H9 (cell line): ENCODE measurements around the gene PDZD2. TPM values are rescaled to one million over a fixed set of nuclear protein-coding genes. Genes with fewer than 3 reads are reported as not detected.

Source experiments
- DNase-seq: peaks from one replicate; pipeline ENCODE4 v3.0.0-alpha.2; 2017
- H2AFZ ChIP-seq: one replicate; pipeline ENCODE4 v1.6.1; 2013; ENCODE audit warnings: mild to moderate bottlenecking, low read length, control low read depth, moderate library complexity
- H2AK5ac ChIP-seq: 2 replicates; pipeline ENCODE4 v1.6.1; 2013; ENCODE audit warnings: low read length, control low read depth, mixed read lengths; ENCODE audit not compliant: insufficient read length
- H2BK120ac ChIP-seq: one replicate; pipeline ENCODE4 v1.6.1; 2013; ENCODE audit warnings: low read depth, mild to moderate bottlenecking, low read length, control low read depth, inconsistent platforms; ENCODE audit not compliant: poor library complexity, severe bottlenecking
- H2BK12ac ChIP-seq: 2 replicates; pipeline ENCODE4 v1.6.1; 2013; ENCODE audit warnings: low read length, control low read depth, mixed read lengths, low read depth; ENCODE audit not compliant: insufficient read length
- H2BK15ac ChIP-seq: 2 replicates; pipeline ENCODE4 v1.6.1; 2013; ENCODE audit warnings: low read depth, low read length, control low read depth
- H2BK20ac ChIP-seq: one replicate; pipeline ENCODE4 v1.6.1; 2013; ENCODE audit warnings: low read depth, mild to moderate bottlenecking, low read length, control low read depth, inconsistent platforms; ENCODE audit not compliant: poor library complexity, severe bottlenecking
- H2BK5ac ChIP-seq: 2 replicates; pipeline ENCODE4 v1.6.1; 2013; ENCODE audit warnings: low read length, control low read depth, mixed read lengths; ENCODE audit not compliant: insufficient read length
- H3K14ac ChIP-seq: 2 replicates; pipeline ENCODE4 v1.6.1; 2013; ENCODE audit warnings: low read length, control low read depth; ENCODE audit not compliant: insufficient read depth
- H3K18ac ChIP-seq: 2 replicates; pipeline ENCODE4 v1.6.1; 2013; ENCODE audit warnings: low read depth, mild to moderate bottlenecking, mixed read lengths, low read length, control low read depth; ENCODE audit not compliant: insufficient read length
- H3K23ac ChIP-seq: 2 replicates; pipeline ENCODE4 v1.6.1; 2013; ENCODE audit warnings: low read length, control low read depth, mixed read lengths, low read depth; ENCODE audit not compliant: insufficient read length
- H3K23me2 ChIP-seq: 2 replicates; pipeline ENCODE4 v1.6.1; 2013; ENCODE audit warnings: low read depth, mild to moderate bottlenecking, mixed read lengths, low read length, control low read depth; ENCODE audit not compliant: insufficient read length, poor library complexity, severe bottlenecking
- H3K27ac ChIP-seq: 2 replicates; pipeline ENCODE4 v1.5.1; 2013; ENCODE audit warnings: low read length, control low read depth, mixed read lengths, low read depth; ENCODE audit not compliant: insufficient read length
- H3K27me3 ChIP-seq: 2 replicates; pipeline ENCODE4 v1.6.1; 2013; ENCODE audit warnings: low read length, control low read depth, inconsistent platforms; ENCODE audit not compliant: insufficient read depth
- H3K4ac ChIP-seq: 2 replicates; pipeline ENCODE4 v1.6.1; 2013; ENCODE audit warnings: low read depth, mild to moderate bottlenecking, control low read depth, inconsistent platforms, low read length, moderate library complexity
- H3K4me1 ChIP-seq: 2 replicates; pipeline ENCODE4 v1.6.1; 2013; ENCODE audit warnings: low read length, control low read depth, inconsistent platforms; ENCODE audit not compliant: insufficient read depth
- H3K4me2 ChIP-seq: 2 replicates; pipeline ENCODE4 v1.6.1; 2013; ENCODE audit warnings: low read length, control low read depth, mixed read lengths; ENCODE audit not compliant: insufficient read length, insufficient read depth
- H3K56ac ChIP-seq: 2 replicates; pipeline ENCODE4 v1.6.1; 2013; ENCODE audit warnings: low read depth, mild to moderate bottlenecking, mixed read lengths, low read length, control low read depth; ENCODE audit not compliant: insufficient read length
- H3K79me1 ChIP-seq: 2 replicates; pipeline ENCODE4 v1.6.1; 2013; ENCODE audit warnings: low read depth, mild to moderate bottlenecking, moderate library complexity, low read length, control low read depth, inconsistent platforms; ENCODE audit not compliant: insufficient read depth, poor library complexity, severe bottlenecking
- H3K79me2 ChIP-seq: 2 replicates; pipeline ENCODE4 v1.6.1; 2013; ENCODE audit warnings: low read length, control low read depth, inconsistent platforms; ENCODE audit not compliant: insufficient read depth
- H3K9ac ChIP-seq: 2 replicates; pipeline ENCODE4 v1.6.1; 2013; ENCODE audit warnings: low read length, control low read depth, mixed read lengths; ENCODE audit not compliant: insufficient read length; ENCODE audit errors: extremely low read depth
- H3K9me3 ChIP-seq: one replicate; pipeline ENCODE4 v1.6.1; 2013; ENCODE audit warnings: low read depth, low read length, inconsistent platforms; ENCODE audit not compliant: control insufficient read depth
- H3T11ph ChIP-seq: one replicate; pipeline ENCODE4 v1.6.1; 2013; ENCODE audit warnings: mild to moderate bottlenecking, low read length, control low read depth, inconsistent platforms
- H4K20me1 ChIP-seq: one replicate; pipeline ENCODE4 v1.6.1; 2013; ENCODE audit not compliant: control insufficient read depth, insufficient read length, insufficient read depth
- H4K5ac ChIP-seq: 2 replicates; pipeline ENCODE4 v1.6.1; 2013; ENCODE audit warnings: low read depth, mild to moderate bottlenecking, mixed read lengths, low read length, control low read depth; ENCODE audit not compliant: insufficient read length
- H4K8ac ChIP-seq: replicated peaks from 2 replicates; pipeline ENCODE4 v1.6.1; 2013; ENCODE audit warnings: low read length, control low read depth, mixed read lengths, low read depth; ENCODE audit not compliant: insufficient read length
- H4K91ac ChIP-seq: 2 replicates; pipeline ENCODE4 v1.6.1; 2013; ENCODE audit warnings: low read depth, mild to moderate bottlenecking, moderate library complexity, mixed read lengths, low read length, control low read depth; ENCODE audit not compliant: insufficient read length
- H3K27ac Mint-ChIP-seq, 3 experiments: 2 replicates in 2 of 3; 3 replicates in 1 of 3; pipeline ENCODE4 v1.8.0; 2020 to 2021; ENCODE audit warnings: mixed read lengths in 3 of 3, mild to moderate bottlenecking in 1 of 3, moderate library complexity in 1 of 3
- H3K27me3 Mint-ChIP-seq: 2 replicates; pipeline ENCODE4 v1.8.0; 2021; ENCODE audit warnings: low read depth, mild to moderate bottlenecking, moderate library complexity, mixed read lengths
- H3K36me3 Mint-ChIP-seq, 3 experiments: 2 replicates in 2 of 3; 3 replicates in 1 of 3; pipeline ENCODE4 v1.8.0; 2020 to 2021; ENCODE audit warnings: low read depth in 3 of 3, mixed read lengths in 3 of 3; ENCODE audit not compliant: insufficient read depth in 1 of 3
- H3K4me1 Mint-ChIP-seq, 2 experiments: 2 replicates each; pipeline ENCODE4 v1.8.0; 2020; ENCODE audit warnings: mixed read lengths in 2 of 2
- H3K4me3 Mint-ChIP-seq, 2 experiments: 2 replicates in 1 of 2; 3 replicates in 1 of 2; pipeline ENCODE4 v1.8.0; 2020 to 2021; ENCODE audit warnings: mild to moderate bottlenecking in 2 of 2, mixed read lengths in 2 of 2, moderate library complexity in 1 of 2
- H3K9me3 Mint-ChIP-seq, 2 experiments: 2 replicates in 1 of 2; 3 replicates in 1 of 2; pipeline ENCODE4 v1.8.0; 2020; ENCODE audit warnings: mild to moderate bottlenecking in 2 of 2, mixed read lengths in 2 of 2, moderate library complexity in 1 of 2
- WGBS: extraction: QIAGEN DNeasy Blood & Tissue Kit; methylation state at CpG from one replicate; pipeline ENCODE4 v1.1.7; 2013; ENCODE audit warnings: missing lambda C conversion rate, low lambda C conversion rate, mixed read lengths; ENCODE audit not compliant: insufficient read length; ENCODE audit errors: extremely low coverage; 5-methylcytosine and 5-hydroxymethylcytosine counted together
- total RNA-seq: library from RNA; stranded (reverse); gene quantifications from 2 replicates; pipeline ENCODE4 v1.2.1, GENCODE V29; 2021
- TF ChIP-seq, protein P1 (sequence below): fragments of 200-600 bp; sonication (generic); conservative IDR thresholded peaks from 3 replicates; pipeline ENCODE4 v1.8.0; 2021; ENCODE audit warnings: antibody characterized with exemption, mild to moderate bottlenecking

Gene PDZD2
- total RNA-seq, 1 experiment from 2014 or later: 9.9 TPM

- H3K4ac ChIP-seq: no peak overlapping the region
- no peaks in the 10 kb centered on the region for H3K79me2 ChIP-seq
- H3K9ac ChIP-seq: no peak overlapping the region
- no peak overlapping the region for H4K8ac ChIP-seq
- Mint-ChIP-seq H3K4me3 (no peak overlapping the region), H3K9me3 (no peaks in the 10 kb centered on the region), H3K4me1 (peaks cover 3 to 4% of the 10 kb centered on the region in 2 experiments; a peak in 2 of 4 replicates), H3K27ac (no peak overlapping the region), H3K27me3 (no peaks in the 10 kb centered on the region), H3K36me3 (no peaks in the 10 kb centered on the region)
- H2BK12ac ChIP-seq: no peak overlapping the region
- no peak overlapping the region for H3K18ac ChIP-seq
- no peak overlapping the region for H3K14ac ChIP-seq
- TF ChIP-seq, protein P1, sequence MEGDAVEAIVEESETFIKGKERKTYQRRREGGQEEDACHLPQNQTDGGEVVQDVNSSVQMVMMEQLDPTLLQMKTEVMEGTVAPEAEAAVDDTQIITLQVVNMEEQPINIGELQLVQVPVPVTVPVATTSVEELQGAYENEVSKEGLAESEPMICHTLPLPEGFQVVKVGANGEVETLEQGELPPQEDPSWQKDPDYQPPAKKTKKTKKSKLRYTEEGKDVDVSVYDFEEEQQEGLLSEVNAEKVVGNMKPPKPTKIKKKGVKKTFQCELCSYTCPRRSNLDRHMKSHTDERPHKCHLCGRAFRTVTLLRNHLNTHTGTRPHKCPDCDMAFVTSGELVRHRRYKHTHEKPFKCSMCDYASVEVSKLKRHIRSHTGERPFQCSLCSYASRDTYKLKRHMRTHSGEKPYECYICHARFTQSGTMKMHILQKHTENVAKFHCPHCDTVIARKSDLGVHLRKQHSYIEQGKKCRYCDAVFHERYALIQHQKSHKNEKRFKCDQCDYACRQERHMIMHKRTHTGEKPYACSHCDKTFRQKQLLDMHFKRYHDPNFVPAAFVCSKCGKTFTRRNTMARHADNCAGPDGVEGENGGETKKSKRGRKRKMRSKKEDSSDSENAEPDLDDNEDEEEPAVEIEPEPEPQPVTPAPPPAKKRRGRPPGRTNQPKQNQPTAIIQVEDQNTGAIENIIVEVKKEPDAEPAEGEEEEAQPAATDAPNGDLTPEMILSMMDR: no peak
- H3K4me1 ChIP-seq: no peaks in the 10 kb centered on the region
- no CpG with 5 or more reads among the region's 2 CpGs for WGBS
- no peak overlapping the region for H3K56ac ChIP-seq
- no peaks in the 10 kb centered on the region for H3K27me3 ChIP-seq
- no peak for DNase-seq
- H4K20me1 ChIP-seq: no peaks in the 10 kb centered on the region
- H4K5ac ChIP-seq: no peak overlapping the region
- H2AFZ ChIP-seq: no peak overlapping the region
- no peak overlapping the region for H3K27ac ChIP-seq
- H3K4me2 ChIP-seq: no peak overlapping the region
- no peak overlapping the region for H3T11ph ChIP-seq
- H2BK120ac ChIP-seq: no peak overlapping the region
- H2BK15ac ChIP-seq: no peak overlapping the region
- no peak overlapping the region for H2BK5ac ChIP-seq
- no peaks in the 10 kb centered on the region for H3K23me2 ChIP-seq
- H2AK5ac ChIP-seq: no peak overlapping the region
- H3K9me3 ChIP-seq: no peaks in the 10 kb centered on the region
- H3K23ac ChIP-seq: no peak overlapping the region
- H4K91ac ChIP-seq: no peak overlapping the region
- no peaks in the 10 kb centered on the region for H3K79me1 ChIP-seq
- H2BK20ac ChIP-seq: no peak overlapping the region
Measured at GRCh38 chr5:31607546-31607945, 31.4 kb upstream of the PDZD2 start.
